Peyer's patch (tissue), 4 donors: ENCODE measurements around the gene CHMP4B.

Experiments
- CTCF ChIP-seq, 6 experiments: fragments of 450-650 bp in 4 of 6; fragments of 200-600 bp in 2 of 6; sonication (generic) in 1 of 6; IDR thresholded peaks; one replicate each; pipeline ENCODE4 v1.5.1; 2017 to 2019; ENCODE audit warnings: antibody characterized with exemption in 6 of 6, mild to moderate bottlenecking in 3 of 6, moderate library complexity in 1 of 6
- POLR2A ChIP-seq, 2 donors: fragments of 450-650 bp; IDR thresholded peaks; one replicate each; pipeline ENCODE4 v1.5.1; 2017; ENCODE audit warnings: antibody characterized with exemption in 2 of 2, mild to moderate bottlenecking in 2 of 2, moderate library complexity in 2 of 2

GRCh38 chr20:33798444-33798843 is 12.7 kb upstream of the CHMP4B start:
- TF ChIP-seq CTCF (IDR thresholded peaks at IDR 0.05) (no peak), POLR2A (IDR thresholded peaks at IDR 0.05) (no peak)
